Left lobe of liver (tissue), 2 donors: ENCODE data around the gene CUL4A. TPM values are rescaled to one million over a fixed set of nuclear protein-coding genes. Genes with fewer than 3 reads are reported as not detected.
A peak's percentile ranks its signal among the peaks of the same experiment; 100 is the strongest.
"Not testable (repeated sequence)": the region's sequence is repeated elsewhere in the genome, so short reads cannot be mapped to it uniquely, and the experiment has no call there.

Experiments
- ATAC-seq: fragments of 200-7000 bp; cut with Tn5 transposase; one replicate; pipeline ENCODE4 v1.9.1; 2020; ENCODE audit warnings: mild to moderate bottlenecking, moderate library complexity
- DNase-seq: peaks from one replicate; pipeline ENCODE4 v3.0.0-alpha.2; 2020; ENCODE audit warnings: low spot score
- total RNA-seq: library from RNA; stranded (reverse); gene quantifications from one replicate; pipeline ENCODE4 v1.2.1, GENCODE V29; 2021
- donor health status: DM: no; HTN: no; CAD: no; lungs with moderate emphysema.
- donor health status: DM: no; HTN: yes; CAD: no.

CUL4A gene
- total RNA-seq, 1 donor from 2014 or later = 30.4 TPM

DNA sequence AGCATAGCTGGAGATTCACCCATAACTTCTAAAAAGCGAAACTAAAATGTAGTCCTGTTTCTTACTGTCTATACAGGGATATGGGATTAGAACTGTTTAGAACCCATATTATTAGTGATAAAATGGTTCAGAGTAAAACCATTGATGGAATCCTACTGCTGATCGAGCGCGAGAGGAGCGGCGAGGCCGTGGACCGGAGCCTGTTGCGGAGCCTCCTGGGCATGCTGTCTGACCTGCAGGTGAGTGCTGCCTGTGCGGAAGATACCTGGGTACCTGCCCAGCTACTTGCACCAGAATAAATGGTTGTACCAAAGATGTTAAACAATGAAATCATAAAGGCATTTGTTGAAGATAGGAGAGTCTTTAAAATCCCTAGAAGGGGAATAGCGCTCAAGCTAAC, 23.7 kb downstream of the CUL4A start:
- no peak for DNase-seq
- no peak for ATAC-seq

DNA sequence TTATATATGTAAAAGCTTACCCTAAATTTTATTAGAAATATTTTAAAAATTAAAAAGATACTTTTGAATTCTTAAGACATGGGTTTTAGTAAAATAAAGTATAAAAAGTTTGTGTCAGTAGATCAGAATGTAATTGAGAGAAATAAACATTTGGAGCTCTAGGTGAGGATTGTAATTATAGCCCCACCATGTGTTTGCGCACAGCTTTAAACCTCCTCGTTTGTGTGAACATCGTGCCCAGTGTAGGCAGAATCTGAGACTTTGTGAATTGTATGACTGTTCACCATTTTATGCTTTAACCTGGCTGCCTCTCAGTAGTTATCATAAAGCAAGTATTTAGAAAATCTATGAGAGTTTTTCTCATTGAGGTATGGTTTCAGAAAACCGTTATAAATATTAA, 29.1 kb downstream of the CUL4A start:
- ATAC-seq = no peak
- no peak for DNase-seq

DNA sequence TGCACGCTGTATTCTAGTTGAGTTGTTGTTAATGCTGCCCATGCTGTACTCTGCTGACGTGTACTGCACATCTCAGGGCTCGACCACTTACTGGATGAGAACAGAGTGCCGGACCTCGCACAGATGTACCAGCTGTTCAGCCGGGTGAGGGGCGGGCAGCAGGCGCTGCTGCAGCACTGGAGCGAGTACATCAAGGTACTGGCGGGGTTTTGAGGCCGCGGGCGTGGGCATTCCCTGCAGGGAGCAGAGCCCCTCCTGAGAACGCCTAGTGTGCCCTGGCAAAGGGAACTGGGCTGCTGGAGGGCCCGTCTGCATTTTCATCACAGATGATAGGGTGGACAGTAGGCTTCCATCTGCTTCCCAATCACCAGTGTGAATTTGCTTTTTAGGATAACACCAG, 29.9 kb downstream of the CUL4A start:
- no peak for DNase-seq
- no peak for ATAC-seq

DNA sequence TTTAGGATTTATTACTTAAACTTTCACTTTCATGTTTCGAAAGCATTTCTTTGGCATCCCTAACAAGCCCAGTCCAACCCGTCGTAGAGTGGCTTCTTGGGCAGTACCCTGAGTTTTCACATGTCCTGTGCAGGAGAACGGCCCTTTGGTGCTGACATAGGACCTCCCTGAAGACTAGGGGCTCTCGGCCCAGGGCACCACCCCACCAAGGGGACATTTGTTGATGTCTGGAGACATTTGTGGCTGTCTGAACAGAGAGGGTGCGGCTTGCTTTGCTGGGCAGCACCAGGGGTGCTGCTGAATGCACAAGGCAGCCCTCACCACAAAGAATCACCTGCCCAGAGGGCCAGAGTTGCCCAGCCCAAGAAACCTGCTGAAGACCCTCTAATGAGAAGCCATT, 30.6 kb downstream of the CUL4A start:
- DNase-seq (no peak), ATAC-seq (no peak)

GRCh38 chr13:113241623-113242022, 32.2 kb downstream of the CUL4A start:
- DNase-seq, ATAC-seq: not testable (repeated sequence)

DNA sequence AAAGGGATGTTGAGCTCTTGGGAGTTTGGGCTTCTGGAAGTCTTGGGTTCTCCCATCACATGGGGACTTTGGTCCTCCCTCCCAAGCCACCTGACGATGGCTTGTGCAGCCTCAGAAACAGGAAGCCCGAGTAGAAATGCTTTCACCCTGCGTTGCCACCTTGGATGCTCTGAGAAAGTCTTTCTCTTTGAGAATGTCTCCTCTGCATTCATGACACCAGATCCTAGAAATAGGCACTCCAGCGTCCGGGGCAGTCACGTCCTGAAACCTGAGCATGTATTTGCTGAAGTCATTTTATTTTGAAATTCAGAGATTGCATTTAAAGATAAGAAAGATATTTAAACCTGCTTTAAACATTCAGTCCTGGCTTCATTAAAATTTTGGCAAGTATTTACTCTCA, 34.4 kb downstream of the CUL4A start:
- DNase-seq (no peak), ATAC-seq (no peak)

DNA sequence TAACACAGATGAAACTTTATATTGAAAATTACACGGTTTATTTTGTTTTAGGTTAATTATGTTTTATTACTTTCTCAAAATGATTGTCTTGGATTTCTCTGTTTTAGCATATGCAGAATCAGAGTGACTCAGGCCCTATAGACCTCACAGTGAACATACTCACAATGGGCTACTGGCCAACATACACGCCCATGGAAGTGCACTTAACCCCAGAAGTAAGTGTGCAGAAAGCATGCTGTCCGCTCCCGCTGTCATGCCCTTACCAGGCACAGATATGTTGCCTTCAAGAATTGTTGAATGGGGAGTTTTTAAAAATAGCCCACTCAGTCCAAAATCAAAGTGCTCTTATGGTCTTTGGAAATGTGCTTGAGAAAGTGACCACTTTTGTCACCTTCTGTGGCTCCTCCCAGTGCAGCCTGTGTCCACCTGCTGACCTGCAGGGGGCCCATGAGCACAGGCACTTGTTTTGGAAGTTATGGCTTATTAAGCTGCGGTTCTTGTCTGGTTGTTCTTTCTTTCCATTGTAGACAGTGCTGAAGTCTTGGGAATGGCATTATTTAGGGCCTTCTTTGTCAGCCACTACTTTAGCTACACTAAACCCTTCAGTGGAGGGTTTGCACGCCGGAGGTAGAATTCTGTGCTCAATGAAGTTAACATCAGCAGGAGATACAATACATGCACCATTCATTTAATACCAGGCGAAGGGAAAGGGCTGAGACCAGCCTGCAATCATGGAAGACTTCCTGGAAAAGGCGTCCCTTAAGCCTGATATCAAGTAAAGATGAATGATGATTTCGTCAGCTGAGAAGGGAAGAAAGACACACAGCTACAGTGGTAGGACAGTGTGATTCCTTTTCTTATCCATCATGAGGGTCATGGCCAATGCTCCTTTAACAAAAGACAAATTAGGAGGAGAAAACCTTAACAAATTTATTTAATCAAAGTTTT, 36.7 kb downstream of the CUL4A start:
- ATAC-seq (peak; percentile 63), DNase-seq (no peak)

GRCh38 chr13:113252516-113253095, 43.2 kb downstream of the CUL4A start:
- no peak for DNase-seq
- peak; percentile 22 for ATAC-seq

DNA sequence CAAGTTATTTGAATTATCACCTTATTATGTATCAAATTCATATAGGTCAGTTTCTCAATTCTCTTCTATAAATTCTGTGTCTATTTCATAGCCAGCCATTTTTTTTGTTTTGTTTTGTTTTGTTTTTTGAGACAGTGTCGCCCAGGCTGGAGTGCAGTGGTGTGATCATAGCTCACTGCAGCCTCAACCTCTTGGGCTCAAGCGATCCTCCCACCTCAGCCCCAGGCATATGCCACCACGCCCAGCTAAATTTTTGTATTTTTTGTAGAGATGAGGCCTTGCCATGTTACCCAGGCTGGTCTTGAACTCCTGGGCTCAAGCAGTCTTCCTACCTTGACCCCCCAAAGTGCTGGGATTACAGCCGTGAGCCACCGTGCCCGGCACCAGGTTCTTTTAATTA, 48.5 kb downstream of the CUL4A start:
- not testable (repeated sequence) for DNase-seq, ATAC-seq

DNA sequence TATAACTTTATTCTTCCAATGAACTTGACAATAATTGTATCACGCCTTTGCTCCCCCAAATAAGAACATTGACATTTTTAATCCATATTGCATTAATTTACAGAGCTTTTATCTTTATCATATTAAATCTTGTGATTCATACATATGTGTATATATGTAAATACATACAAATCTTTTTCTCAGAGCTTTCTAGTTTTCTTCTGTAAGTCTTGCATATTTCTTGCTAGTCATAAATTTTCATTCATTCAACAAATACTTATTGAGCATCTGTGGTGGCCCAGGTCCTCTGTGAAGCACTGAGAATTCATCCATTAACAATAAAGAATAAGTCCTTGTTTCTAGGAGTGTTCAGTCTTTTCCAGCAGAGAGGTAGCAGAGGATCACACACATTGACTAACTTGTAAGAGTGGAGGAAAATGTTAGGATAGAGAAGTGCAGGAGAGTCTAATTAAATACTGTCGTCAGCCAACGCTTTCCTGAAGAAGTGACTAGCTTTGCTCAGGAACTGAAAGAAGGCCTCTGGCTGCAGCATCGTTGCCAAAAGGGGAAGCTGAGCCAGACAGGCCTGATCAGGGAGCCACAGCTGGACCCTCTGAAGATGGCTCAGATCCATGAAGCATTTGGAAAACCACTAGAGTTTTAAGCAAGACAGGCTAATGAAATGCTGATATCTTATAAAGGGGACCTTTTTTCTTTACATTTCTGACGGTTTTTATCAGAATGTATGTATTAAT, 49.1 kb downstream of the CUL4A start:
- DNase-seq = no peak
- ATAC-seq = no peak

DNA sequence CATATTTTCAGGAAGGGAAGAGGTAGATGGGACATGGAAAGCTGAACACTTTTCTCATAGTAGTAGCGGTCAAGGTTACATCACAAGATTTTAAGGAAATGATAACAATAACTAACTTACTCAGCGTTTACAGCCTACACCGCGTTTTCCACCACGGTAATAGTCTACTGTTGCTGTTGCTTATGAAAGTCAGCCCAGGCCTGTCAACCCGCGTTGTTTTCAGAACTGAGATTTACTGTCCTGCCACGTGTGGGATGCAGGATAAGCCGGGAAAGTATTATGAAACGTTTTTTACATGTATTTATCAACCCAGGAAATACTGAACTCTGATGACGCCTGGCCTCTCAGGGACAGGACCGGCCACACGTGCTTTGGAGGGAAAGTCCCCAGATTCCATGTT, 51.6 kb downstream of the CUL4A start:
- DNase-seq (no peak), ATAC-seq (no peak)

DNA sequence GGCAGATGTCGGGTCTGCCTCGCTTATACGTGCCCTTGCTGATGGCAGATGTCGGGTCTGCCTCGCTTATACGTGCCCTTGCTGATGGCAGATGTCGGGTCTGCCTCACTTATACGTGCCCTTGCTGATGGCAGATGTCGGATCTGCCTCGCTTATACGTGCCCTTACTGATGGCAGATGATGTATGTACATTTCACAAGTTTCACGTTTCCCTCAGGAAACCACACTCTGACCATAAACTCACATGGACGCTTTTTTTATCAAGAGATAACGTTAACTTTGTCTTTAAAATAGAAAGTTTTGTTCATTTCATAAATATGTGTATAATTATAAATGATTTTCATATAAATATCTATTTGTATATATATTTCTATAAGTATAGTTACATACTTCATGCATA, 53.6 kb downstream of the CUL4A start:
- ATAC-seq, DNase-seq: not testable (repeated sequence)

DNA sequence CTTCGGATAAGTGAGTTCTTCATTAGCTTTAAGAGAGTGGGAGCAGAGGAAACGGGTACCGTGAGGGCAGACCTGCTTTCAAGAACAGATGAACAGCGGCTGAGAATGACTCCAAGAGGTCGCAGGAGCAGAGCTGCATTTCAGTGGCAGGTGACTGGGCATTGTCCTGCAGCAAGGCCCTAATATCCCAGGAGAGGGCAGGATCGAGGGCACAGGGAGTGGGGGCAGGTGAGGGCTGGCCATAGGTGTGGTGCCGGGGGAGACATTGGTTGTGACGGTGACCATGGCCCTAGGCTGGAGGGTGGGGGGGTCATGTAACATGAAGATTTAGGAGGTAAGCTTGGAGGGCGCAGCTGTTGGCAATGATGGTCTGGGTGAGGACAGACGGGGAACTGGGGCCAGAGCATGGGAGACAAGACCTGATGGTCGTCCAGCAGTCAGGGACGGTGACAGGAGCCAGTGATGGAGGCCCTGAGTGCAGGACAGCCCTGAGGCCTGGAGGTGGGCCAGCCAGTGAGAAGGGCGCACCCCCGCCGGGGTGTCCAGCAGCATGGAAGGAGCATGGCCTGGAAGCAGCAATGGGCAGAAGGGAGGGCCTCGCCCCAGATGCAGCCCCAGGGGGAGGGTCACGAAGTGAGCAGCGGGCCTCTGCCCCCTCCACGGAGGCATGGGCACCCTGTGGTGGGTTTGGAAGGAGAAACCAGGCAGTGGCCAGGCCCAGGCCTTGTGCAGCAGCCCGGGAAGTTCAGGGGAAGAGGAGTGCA, 58.4 kb downstream of the CUL4A start:
- ATAC-seq (peak; percentile 30), DNase-seq (no peak)

DNA sequence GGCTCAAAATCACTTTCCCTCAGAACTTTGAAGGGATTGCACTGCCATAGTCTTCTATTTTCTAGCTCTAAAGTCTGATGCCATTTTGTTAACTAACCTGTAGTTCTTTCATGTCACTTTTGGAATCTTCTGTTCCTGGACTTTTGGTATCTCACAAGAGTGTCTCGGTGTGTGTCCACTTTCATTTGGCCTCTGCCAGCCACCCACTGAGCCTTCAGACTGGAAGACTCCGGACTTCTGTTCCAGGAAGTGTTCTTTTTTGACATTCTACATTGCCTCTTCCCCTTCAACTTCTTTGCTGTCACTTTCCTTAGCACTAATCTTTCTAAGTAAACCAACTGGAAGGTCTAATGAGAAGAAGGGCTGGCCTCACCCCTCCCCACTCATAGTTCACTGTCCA, 62.6 kb downstream of the CUL4A start:
- DNase-seq = no peak
- no peak for ATAC-seq

DNA sequence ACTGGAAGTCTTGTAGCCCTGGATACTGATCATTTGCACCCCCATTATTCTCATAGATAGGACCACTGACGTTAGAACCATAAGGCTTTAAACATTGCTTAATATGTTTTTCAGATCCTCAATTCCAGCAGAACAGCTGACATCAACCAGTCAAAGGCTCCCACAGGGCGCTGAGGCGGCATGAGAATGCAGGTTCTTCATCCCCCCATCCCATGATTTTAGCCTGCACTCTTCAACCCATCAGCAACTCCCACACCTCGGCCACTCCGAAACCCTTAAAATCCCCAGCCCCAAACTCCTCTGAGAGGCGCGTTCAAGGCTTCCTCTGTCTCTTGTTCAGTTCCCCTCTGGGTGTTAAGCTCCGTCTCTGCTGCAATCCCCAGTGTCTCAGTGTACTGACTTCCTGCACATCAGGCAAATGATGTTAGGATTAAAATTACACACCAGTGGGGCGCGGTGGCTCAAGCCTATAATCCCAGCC, 63.3 kb downstream of the CUL4A start:
- no peak for ATAC-seq

GRCh38 chr13:113273321-113273720, 63.9 kb downstream of the CUL4A start:
- DNase-seq = no peak
- no peak for ATAC-seq

More for the DNA sequence above, 63.3 kb downstream of the CUL4A start:
- DNase-seq = no peak

GRCh38 chr13:113273851-113274590, 64.6 kb downstream of the CUL4A start:
- DNase-seq (no peak), ATAC-seq (no peak)

GRCh38 chr13:113274721-113275120, 65.3 kb downstream of the CUL4A start:
- ATAC-seq = peak; percentile 8
- DNase-seq = no peak

DNA sequence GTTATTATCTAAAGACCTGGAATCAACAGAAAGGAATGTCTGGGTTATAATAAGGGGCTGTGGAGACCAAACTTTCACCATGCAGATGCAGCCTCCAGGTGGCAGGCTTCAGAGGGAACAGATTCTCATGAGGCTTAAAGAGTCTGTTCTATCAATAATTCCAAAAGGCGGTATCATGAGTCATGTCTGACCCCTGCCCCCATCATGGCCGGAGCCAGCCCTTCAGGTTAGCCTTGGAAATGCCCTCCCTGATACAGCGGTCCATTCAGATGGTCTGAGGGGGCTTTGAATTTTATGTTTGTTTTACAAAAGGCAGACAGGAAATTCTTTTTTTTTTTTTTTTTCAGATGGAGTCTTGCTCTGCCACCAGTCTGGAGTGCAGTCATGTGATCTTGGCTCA, 66.0 kb downstream of the CUL4A start:
- DNase-seq = peak; percentile 59
- peak; percentile 96 for ATAC-seq

DNA sequence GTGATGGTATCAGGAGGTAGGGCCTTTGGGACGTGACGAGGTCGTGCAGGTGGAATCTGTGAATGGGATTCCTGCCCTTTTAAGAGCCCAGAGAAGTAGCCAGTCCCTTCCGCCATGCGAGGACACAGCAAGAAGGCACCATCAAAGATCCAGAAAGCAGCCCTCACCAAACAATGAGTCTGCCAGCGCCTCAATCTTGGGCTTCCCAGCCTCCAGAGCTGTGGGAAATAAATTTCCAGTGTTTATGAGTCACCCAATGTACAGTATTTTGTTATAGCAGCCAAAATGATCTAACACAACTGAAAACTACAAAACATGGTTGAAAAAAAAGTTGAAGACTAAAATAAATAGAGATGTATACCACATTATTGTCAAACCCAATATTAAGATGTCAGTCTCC, 70.7 kb downstream of the CUL4A start:
- no peak for DNase-seq

More for the DNA sequence above, 70.7 kb downstream of the CUL4A start:
- no peak for ATAC-seq
